DOHH2 (cell line): Measurements from ENCODE around the gene GRK2.

Experiments
- CTCF ChIP-seq: fragments of 200-600 bp; sonication (generic); IDR thresholded peaks from one replicate; pipeline ENCODE4 v1.5.1; 2014; ENCODE audit warnings: antibody characterized with exemption, mild to moderate bottlenecking, low read depth, low read length; ENCODE audit not compliant: poor library complexity, severe bottlenecking
- EZH2phosphoT487 ChIP-seq: fragments of 200-600 bp; sonication (generic); IDR thresholded peaks from 2 replicates; pipeline ENCODE4 v1.6.1; 2017; ENCODE audit warnings: borderline replicate concordance, mild to moderate bottlenecking, antibody characterized with exemption, low read length, moderate library complexity, mixed read lengths

DNA sequence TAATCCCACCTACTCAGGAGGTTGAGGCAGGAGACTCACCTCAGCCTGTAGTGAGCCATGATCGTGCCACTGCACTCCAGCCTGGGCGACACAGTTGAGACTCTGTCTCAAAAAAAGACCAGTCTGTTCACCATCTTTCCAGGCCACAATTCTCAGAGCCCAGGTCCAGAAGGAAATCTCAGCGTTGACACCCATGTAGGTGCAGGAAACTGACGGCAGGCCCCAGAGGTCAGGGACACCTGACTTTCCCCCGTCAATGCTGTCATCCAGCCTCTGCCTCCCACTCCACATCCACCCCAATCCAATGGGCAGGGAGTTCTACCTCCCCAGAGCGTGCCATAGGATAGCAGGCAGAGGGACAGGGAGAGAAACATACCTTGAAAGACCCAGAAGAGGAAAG is 5.9 kb upstream of the GRK2 start:
- TF ChIP-seq CTCF (no peak), EZH2phosphoT487 (no peak)
